Suppressor macrophage treated with lipopolysaccharide for 1 hour (primary cell): Measurements from ENCODE around the gene LMOD2.
"Not testable (repeated sequence)": the region's sequence is repeated elsewhere in the genome, so short reads cannot be mapped to it uniquely, and the experiment has no call there.

Experiments
- DNase-seq, 3 donors: peaks; one replicate each; pipeline ENCODE4 v3.0.0-alpha.2; 2020 to 2022

Gene LMOD2

GRCh38 chr7:123655614-123656013 lies at the start of gene LMOD2:
Gene LMOD2, plus strand, starts transcription at chr7:123655866. Its CDS starts 98 bp downstream, at chr7:123655964.
- DNase-seq: no peak

- no peak for DNase-seq
Measured at GRCh38 chr7:123607423-123607975, 48.2 kb upstream of the LMOD2 start.

GRCh38 chr7:123608991-123609882 lies 46.4 kb upstream of the LMOD2 start:
- no peak for DNase-seq

GRCh38 chr7:123609883-123610239 lies 45.8 kb upstream of the LMOD2 start:
- DNase-seq: no peak

GRCh38 chr7:123612024-123612423 lies 43.6 kb upstream of the LMOD2 start:
- DNase-seq: no peak

- DNase-seq: no peak
Measured at GRCh38 chr7:123615344-123615743, 40.3 kb upstream of the LMOD2 start.

- DNase-seq: no peak
Measured at GRCh38 chr7:123616223-123616622, 39.4 kb upstream of the LMOD2 start.

- DNase-seq: no peak
Measured at GRCh38 chr7:123621707-123622106, 34.0 kb upstream of the LMOD2 start.

- DNase-seq: no peak
Measured at GRCh38 chr7:123622660-123623386, 32.8 kb upstream of the LMOD2 start.

GRCh38 chr7:123624527-123625183 lies 31.0 kb upstream of the LMOD2 start:
- DNase-seq: peak; percentile 53 to 65 (median 56)

- no peak for DNase-seq
Measured at GRCh38 chr7:123625254-123625653, 30.4 kb upstream of the LMOD2 start.

GRCh38 chr7:123627851-123628250 lies 27.8 kb upstream of the LMOD2 start:
- no peak for DNase-seq

- no peak for DNase-seq
Measured at GRCh38 chr7:123628829-123629228, 26.8 kb upstream of the LMOD2 start.

GRCh38 chr7:123629281-123629680 lies 26.4 kb upstream of the LMOD2 start:
- DNase-seq: peak in 1 of 3 donors; percentile 1

- no peak for DNase-seq
Measured at GRCh38 chr7:123632808-123633207, 22.9 kb upstream of the LMOD2 start.

- no peak for DNase-seq
Measured at GRCh38 chr7:123633553-123633952, 22.1 kb upstream of the LMOD2 start.

GRCh38 chr7:123634011-123634573 lies 21.6 kb upstream of the LMOD2 start:
- DNase-seq: not testable (repeated sequence)

GRCh38 chr7:123635551-123636359 lies 19.9 kb upstream of the LMOD2 start:
- peak; percentile 3 to 30 (median 13) for DNase-seq

GRCh38 chr7:123637203-123637602 lies 18.5 kb upstream of the LMOD2 start:
- no peak for DNase-seq

GRCh38 chr7:123637878-123638277 lies 17.8 kb upstream of the LMOD2 start:
- no peak for DNase-seq

- no peak for DNase-seq
Measured at GRCh38 chr7:123639631-123640030, 16.0 kb upstream of the LMOD2 start.

GRCh38 chr7:123640583-123640982 lies 15.1 kb upstream of the LMOD2 start:
- no peak for DNase-seq
